GM12892 (cell line): ENCODE data around the gene NFIX.

Experiments used
- POLR2A ChIP-seq: IDR thresholded peaks from 2 replicates; pipeline ENCODE4 v1.6.1; 2011; ENCODE audit warnings: low read depth, low read length, control low read depth
- TAF1 ChIP-seq: IDR thresholded peaks from 2 replicates; pipeline ENCODE4 v1.6.1; 2011; ENCODE audit warnings: low read depth, mild to moderate bottlenecking, control low read depth, low read length, borderline replicate concordance

- no peak for TF ChIP-seq POLR2A
- TF ChIP-seq TAF1, result no peak
These were observed 29.5 kb upstream of the NFIX start for GRCh38 chr19:12965812-12966135.
